GM21737 (cell line): ENCODE results near the gene TRPM2.

Experiments
- ATAC-seq: cut with Tn5 transposase; IDR thresholded peaks from one replicate; pipeline ENCODE4 v1.9.1; 2021; ENCODE audit warnings: mild to moderate bottlenecking, moderate library complexity; ENCODE audit not compliant: unreplicated experiment

Gene TRPM2

GRCh38 chr21:44456214-44456914 lies 102.9 kb downstream of the TRPM2 start:
- ATAC-seq, result no peak

- ATAC-seq, result no peak
These were observed 103.7 kb downstream of the TRPM2 start for GRCh38 chr21:44456915-44457736.

GRCh38 chr21:44458971-44459711 lies 105.7 kb downstream of the TRPM2 start:
- ATAC-seq, result no peak

- no peak for ATAC-seq
These were observed 106.5 kb downstream of the TRPM2 start for GRCh38 chr21:44459712-44460440.

- ATAC-seq, result no peak
These were observed 107.0 kb downstream of the TRPM2 start for GRCh38 chr21:44460441-44460755.

- ATAC-seq, result no peak
These were observed 107.6 kb downstream of the TRPM2 start for GRCh38 chr21:44461005-44461404.

- no peak for ATAC-seq
These were observed 108.1 kb downstream of the TRPM2 start for GRCh38 chr21:44461464-44462001.

- no peak for ATAC-seq
These were observed 108.8 kb downstream of the TRPM2 start for GRCh38 chr21:44462086-44462833.

GRCh38 chr21:44462834-44463200 lies 109.4 kb downstream of the TRPM2 start:
- ATAC-seq, result no peak

- ATAC-seq, result no peak
These were observed 110.3 kb downstream of the TRPM2 start for GRCh38 chr21:44463724-44464123.

GRCh38 chr21:44464351-44464750 lies 110.9 kb downstream of the TRPM2 start:
- ATAC-seq, result no peak

GRCh38 chr21:44466351-44466954 lies 113.0 kb downstream of the TRPM2 start:
- ATAC-seq, result no peak

- no peak for ATAC-seq
These were observed 113.8 kb downstream of the TRPM2 start for GRCh38 chr21:44466996-44467858.

GRCh38 chr21:44467859-44468195 lies 114.4 kb downstream of the TRPM2 start:
- ATAC-seq, result no peak

- ATAC-seq, result no peak
These were observed 117.9 kb downstream of the TRPM2 start for GRCh38 chr21:44471341-44471740.

GRCh38 chr21:44471996-44472395 lies 118.6 kb downstream of the TRPM2 start:
- ATAC-seq, result no peak

GRCh38 chr21:44473915-44474555 lies 120.6 kb downstream of the TRPM2 start:
- no peak for ATAC-seq

- no peak for ATAC-seq
These were observed 121.9 kb downstream of the TRPM2 start for GRCh38 chr21:44475266-44475845.
